GM12878 (cell line): ENCODE measurements around the gene PTPRQ. TPM values are rescaled to one million over a fixed set of nuclear protein-coding genes. Genes with fewer than 3 reads are reported as not detected.

Source experiments
- ATAC-seq: fragments of 200-7000 bp; cut with Tn5 transposase; 3 replicates; pipeline ENCODE4 v1.9.1; 2020; ENCODE audit warnings: mild to moderate bottlenecking, moderate library complexity
- BruUV-seq: library from RNA; stranded (reverse); fragments of 400-500 nt; replicated peaks from 2 replicates; lab custom pipeline; 2021; lab: Mats Ljungman, UMichigan
- CTCF ChIA-PET: fragments of 300-600 bp; sonication (Branson Sonifier 250); formaldehyde crosslinking; extraction: SDS; loops from one replicate; lab custom pipeline; 2021; ENCODE audit warnings: inconsistent platforms; lab: Yijun Ruan, JAX
- POLR2A ChIA-PET: fragments of 350-600 bp; formaldehyde crosslinking; extraction: SDS; loops from one replicate; lab custom pipeline; 2021; ENCODE audit warnings: inconsistent platforms; lab: Charles Lee
- RAD21 ChIA-PET: fragments of 300-600 bp; sonication (Branson Sonifier 250); formaldehyde crosslinking; loops from one replicate; lab custom pipeline; 2023; ENCODE audit warnings: antibody characterized with exemption; ENCODE audit not compliant: unreplicated experiment; lab: Charles Lee
- SMC1A ChIA-PET: fragments of 300-600 bp; sonication (Branson Sonifier 250); formaldehyde crosslinking; loops from one replicate; lab custom pipeline; 2023; ENCODE audit not compliant: unreplicated experiment, uncharacterized antibody; lab: Charles Lee
- DNase-seq: peaks from one replicate; pipeline ENCODE4 v3.0.0-alpha.2; 2011; ENCODE audit warnings: low read depth, low spot score
- FAIRE-seq: peaks from 3 replicates; lab custom pipeline; 2011; peaks lifted over from hg19 to GRCh38; lab: Jason Lieb, UNC
- H2AFZ ChIP-seq: 2 replicates; pipeline ENCODE4 v1.6.0; 2011; ENCODE audit warnings: low read depth, low read length, control low read depth; ENCODE audit not compliant: control insufficient read depth
- H3K27ac ChIP-seq: 2 replicates; pipeline ENCODE4 v1.5.1; 2011; ENCODE audit warnings: control low read depth; ENCODE audit not compliant: control insufficient read depth, insufficient read depth
- H3K27me3 ChIP-seq, 2 experiments: replicated peaks in 1 of 2; 2 replicates each; pipeline versions ENCODE4 v1.6.0 to v1.6.1; 2011; ENCODE audit warnings: low read length in 1 of 2; ENCODE audit not compliant: control insufficient read depth in 2 of 2, insufficient read depth in 2 of 2
- H3K36me3 ChIP-seq, 2 experiments: 2 replicates each; pipeline ENCODE4 v1.5.1; 2011; ENCODE audit warnings: low read length in 1 of 2; ENCODE audit not compliant: control insufficient read depth in 2 of 2, insufficient read depth in 2 of 2
- H3K4me1 ChIP-seq: 2 replicates; pipeline ENCODE4 v1.6.1; 2011; ENCODE audit warnings: mild to moderate bottlenecking, low read length, moderate library complexity, mixed read lengths; ENCODE audit not compliant: control insufficient read depth, insufficient read depth
- H3K4me2 ChIP-seq: 2 replicates; pipeline ENCODE4 v1.6.0; 2011; ENCODE audit warnings: control low read depth; ENCODE audit not compliant: control insufficient read depth, insufficient read depth
- H3K4me3 ChIP-seq: fragments of 200-600 bp; sonication (generic); 2 replicates; pipeline ENCODE4 v1.5.1; 2016
- H3K79me2 ChIP-seq: 2 replicates; pipeline ENCODE4 v1.6.0; 2011; ENCODE audit warnings: low read length; ENCODE audit not compliant: control insufficient read depth, insufficient read depth
- H3K9ac ChIP-seq: 2 replicates; pipeline ENCODE4 v1.8.0; 2011; ENCODE audit warnings: low read length, control low read depth, mixed read lengths; ENCODE audit not compliant: control insufficient read depth, insufficient read depth
- H3K9me3 ChIP-seq: replicated peaks from 3 replicates; pipeline ENCODE4 v1.5.1; 2011; ENCODE audit warnings: mild to moderate bottlenecking, low read length; ENCODE audit not compliant: control insufficient read depth, insufficient read depth
- H4K20me1 ChIP-seq: 2 replicates; pipeline ENCODE4 v1.6.0; 2011; ENCODE audit not compliant: control insufficient read depth, insufficient read depth
- ATF3 ChIP-seq: IDR thresholded peaks from 2 replicates; pipeline ENCODE4 v1.6.1; 2011; ENCODE audit warnings: low read depth, mild to moderate bottlenecking, low read length, moderate library complexity, borderline replicate concordance; ENCODE audit errors: extremely low read depth
- BRCA1 ChIP-seq: IDR thresholded peaks from 2 replicates; pipeline ENCODE4 v1.6.1; 2011; ENCODE audit warnings: low read depth, low read length, improper control_type of control experiment
- CHD4 ChIP-seq: fragments of 200-600 bp; sonication (generic); IDR thresholded peaks from 2 replicates; pipeline ENCODE4 v1.6.1; 2016; ENCODE audit warnings: mild to moderate bottlenecking
- CTCF ChIP-seq, 3 experiments: IDR thresholded peaks in 2 of 3; conservative IDR thresholded peaks in 1 of 3; 2 replicates each; pipeline ENCODE4 v1.5.1; 2011; ENCODE audit warnings: low read depth in 3 of 3, low read length in 3 of 3, mild to moderate bottlenecking in 3 of 3, control low read depth in 2 of 3, moderate library complexity in 2 of 3, inconsistent platforms in 1 of 3, mixed read lengths in 1 of 3; ENCODE audit not compliant: control insufficient read depth in 2 of 3, insufficient read depth in 1 of 3; ENCODE audit errors: extremely low read depth in 1 of 3
- DPF2 ChIP-seq: fragments of 450-650 bp; IDR thresholded peaks from 2 replicates; pipeline ENCODE4 v1.6.1; 2017; ENCODE audit warnings: mild to moderate bottlenecking
- EGR1 ChIP-seq, 2 experiments: IDR thresholded peaks; 1 replicate in 1 of 2; 2 replicates in 1 of 2; pipeline ENCODE4 v1.6.1; 2011 to 2012; ENCODE audit warnings: low read depth in 2 of 2, low read length in 2 of 2, borderline replicate concordance in 1 of 2, mild to moderate bottlenecking in 1 of 2, moderate library complexity in 1 of 2
- ELK1 ChIP-seq: IDR thresholded peaks from 2 replicates; pipeline ENCODE4 v1.6.1; 2012; ENCODE audit warnings: low read depth, low read length, improper control_type of control experiment
- GATAD2B ChIP-seq: fragments of 450-650 bp; conservative IDR thresholded peaks from 2 replicates; pipeline ENCODE4 v1.6.1; 2017; ENCODE audit warnings: low read depth, mild to moderate bottlenecking, moderate library complexity
- HDAC6 ChIP-seq: fragments of 200-600 bp; sonication (generic); IDR thresholded peaks from one replicate; pipeline ENCODE4 v1.8.0; 2017; ENCODE audit warnings: antibody characterized with exemption; ENCODE audit not compliant: unreplicated experiment
- LARP7 ChIP-seq: fragments of 450-650 bp; IDR thresholded peaks from 2 replicates; pipeline ENCODE4 v1.6.1; 2017; ENCODE audit warnings: mild to moderate bottlenecking
- MEF2A ChIP-seq: IDR thresholded peaks from 2 replicates; pipeline ENCODE4 v1.6.1; 2011; ENCODE audit warnings: low read depth, mild to moderate bottlenecking, low read length, moderate library complexity; ENCODE audit not compliant: insufficient read depth
- PBX3 ChIP-seq: IDR thresholded peaks from 2 replicates; pipeline ENCODE4 v1.6.1; 2011; ENCODE audit warnings: mild to moderate bottlenecking, low read depth, low read length, moderate library complexity; ENCODE audit not compliant: insufficient replicate concordance
- RELA ChIP-seq: fragments of 450-650 bp; IDR thresholded peaks from 2 replicates; pipeline ENCODE4 v1.8.0; 2014; ENCODE audit warnings: borderline replicate concordance; ENCODE audit not compliant: partially characterized antibody
- ZNF622 ChIP-seq: fragments of 450-650 bp; IDR thresholded peaks from 2 replicates; pipeline ENCODE4 v1.6.1; 2017; ENCODE audit warnings: mild to moderate bottlenecking, inconsistent platforms
- WGBS: methylation state at CpG from one replicate; pipeline ENCODE4 v1.1.6; 2016; ENCODE audit warnings: low lambda C conversion rate; ENCODE audit not compliant: insufficient replicate concordance, insufficient coverage; ENCODE audit errors: missing lambda C conversion rate; 5-methylcytosine and 5-hydroxymethylcytosine counted together
- in situ Hi-C: fragments of 300-500 bp; cut with MboI; formaldehyde crosslinking; loops from 9 replicates; pipeline ENCODE4 v1.14.3; 2018; ENCODE audit warnings: mixed read lengths
- intact Hi-C: fragments of 100-400 bp; cut with micrococcal nuclease; formaldehyde crosslinking; loops from one replicate; pipeline ENCODE4 v1.14.2; 2022; ENCODE audit not compliant: unreplicated experiment
- polyA plus RNA-seq, 11 experiments: library from polyadenylated mRNA; depleted of rRNA in 4 of 11; unstranded in 6 of 11; stranded (reverse) in 5 of 11; fragments of >200 nt; fragmentation: Nextera tagmentation in 4 of 11; fragmentation: Illumina TruSeq in 1 of 11; extraction: Ambion mirVana in 4 of 11; extraction: Trizol in 1 of 11; gene quantifications; 1 replicate in 1 of 11; 2 replicates in 10 of 11; pipeline versions ENCODE4 v1.2.1 to v1.2.3, GENCODE V29; 2011 to 2016; ENCODE audit warnings: inconsistent platforms in 2 of 11, missing spikeins in 2 of 11, low read depth in 1 of 11
- total RNA-seq, 4 experiments: library from RNA; depleted of rRNA in 3 of 4; stranded (reverse); fragments of >200 nt in 3 of 4; fragmentation: Illumina TruSeq in 1 of 4; extraction: Trizol in 1 of 4; gene quantifications; 2 replicates each; pipeline versions ENCODE4 v1.2.1 to v1.2.3, GENCODE V29; 2013 to 2021

The PTPRQ gene
- total and polyA plus RNA-seq, 10 of the 15 experiments (the other 5 are each of a cell fraction or from before 2014, with no cell fraction given) = 0.01 TPM; not detected in 9

- H3K4me3 ChIP-seq = no peak overlapping the region
- H3K9me3 ChIP-seq = no peaks in the 10 kb centered on the region
- no peak for FAIRE-seq
- no peak overlapping the region for H3K27ac ChIP-seq
- BruUV-seq = no TSS peak
- 98% methylated on average over 2 of the region's 2 CpGs for WGBS
- intact Hi-C loops (loop anchor here (5.0 kb wide), 1 partner anchor 292 kb away; no protein-coding TSS in a partner anchor), in situ Hi-C loops (no loop called here)
- SMC1A ChIA-PET = interaction anchor here (0.7 to 1.5 kb wide), 3 partner anchors 8 to 95 kb away, joined by 3 to 4 read pairs (median 3); no protein-coding TSS in a partner anchor
- ATAC-seq = no peak
- peaks cover 2 to 11% of the 10 kb centered on the region in 2 experiments; a peak in 3 of 4 replicates for H3K27me3 ChIP-seq
- no peak overlapping the region for H2AFZ ChIP-seq
- H4K20me1 ChIP-seq = no peaks in the 10 kb centered on the region
- TF ChIP-seq GATAD2B (no peak), CHD4 (no peak), ATF3 (no peak), CTCF (IDR thresholded peaks at IDR 0.05 in 2 of 3, conservative IDR thresholded peaks at IDR 0.05 in 1 of 3; ENCODE audit: control insufficient read depth in 2 of 3, extremely low read depth in 1 of 3, insufficient read depth in 1 of 3, low read depth in 3 of 3, low read length in 3 of 3) (no peak), DPF2 (no peak), EGR1 (IDR thresholded peaks at IDR 0.05; ENCODE audit: borderline replicate concordance in 1 of 2, low read depth in 2 of 2, low read length in 2 of 2) (no peak), BRCA1 (no peak), MEF2A (no peak), ELK1 (no peak), PBX3 (no peak), RELA (no peak), HDAC6 (no peak), ZNF622 (no peak), LARP7 (no peak)
- H3K4me2 ChIP-seq = no peak overlapping the region
- peaks cover 9% of the 10 kb centered on the region; the same call in 1 of the 2 replicates for H3K4me1 ChIP-seq
- POLR2A ChIA-PET = no interaction called here
- H3K36me3 ChIP-seq = no peaks in the 10 kb centered on the region
- CTCF ChIA-PET = no interaction called here
- no peak overlapping the region for H3K9ac ChIP-seq
- no peak for DNase-seq
- RAD21 ChIA-PET = no interaction called here
- H3K79me2 ChIP-seq = no peaks in the 10 kb centered on the region
Measured at GRCh38 chr12:80704420-80704819, 260.4 kb downstream of the PTPRQ start.
